Measurements from ENCODE around the gene CREB5. TPM values are rescaled to one million over a fixed set of nuclear protein-coding genes. Genes with fewer than 3 reads are reported as not detected.

The CREB5 gene
- total and polyA plus RNA-seq, 7 donors: 0.80 to 42.1 (median 4.6) TPM

DNA sequence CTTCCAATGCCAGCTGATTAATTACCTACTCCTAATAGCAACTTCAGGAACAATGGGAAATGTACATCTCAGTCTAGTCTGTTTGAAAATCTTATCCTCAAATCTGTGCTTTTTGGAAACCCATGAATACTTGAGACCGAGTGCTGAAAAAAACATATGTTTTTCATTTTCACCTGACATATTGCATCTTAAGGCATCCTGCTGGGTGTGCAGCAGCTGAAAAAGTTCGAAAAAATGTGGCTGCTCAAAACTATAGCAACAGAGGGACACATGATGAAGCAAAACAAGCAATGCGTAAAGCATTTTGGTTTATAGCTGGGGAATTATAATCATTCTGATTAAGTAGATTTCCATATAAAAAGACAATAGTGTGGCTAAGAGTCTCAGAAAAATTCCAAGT lies 218.0 kb downstream of the CREB5 start:
- Histone ChIP-seq H3K4me1 (peaks cover 0 to 29% (median 18%) of the 10 kb centered on the region in 4 donors), H3K27ac (no peak overlapping the region), H3K27me3 (no peaks in the 10 kb centered on the region), H3K4me3 (no peak overlapping the region), H3K36me3 (no peaks in the 10 kb centered on the region), H3K9me3 (no peaks in the 10 kb centered on the region)
- 82 to 89% methylated on average over 3 of the region's 3 CpGs for WGBS, 2 donors
- TF ChIP-seq, protein P1, sequence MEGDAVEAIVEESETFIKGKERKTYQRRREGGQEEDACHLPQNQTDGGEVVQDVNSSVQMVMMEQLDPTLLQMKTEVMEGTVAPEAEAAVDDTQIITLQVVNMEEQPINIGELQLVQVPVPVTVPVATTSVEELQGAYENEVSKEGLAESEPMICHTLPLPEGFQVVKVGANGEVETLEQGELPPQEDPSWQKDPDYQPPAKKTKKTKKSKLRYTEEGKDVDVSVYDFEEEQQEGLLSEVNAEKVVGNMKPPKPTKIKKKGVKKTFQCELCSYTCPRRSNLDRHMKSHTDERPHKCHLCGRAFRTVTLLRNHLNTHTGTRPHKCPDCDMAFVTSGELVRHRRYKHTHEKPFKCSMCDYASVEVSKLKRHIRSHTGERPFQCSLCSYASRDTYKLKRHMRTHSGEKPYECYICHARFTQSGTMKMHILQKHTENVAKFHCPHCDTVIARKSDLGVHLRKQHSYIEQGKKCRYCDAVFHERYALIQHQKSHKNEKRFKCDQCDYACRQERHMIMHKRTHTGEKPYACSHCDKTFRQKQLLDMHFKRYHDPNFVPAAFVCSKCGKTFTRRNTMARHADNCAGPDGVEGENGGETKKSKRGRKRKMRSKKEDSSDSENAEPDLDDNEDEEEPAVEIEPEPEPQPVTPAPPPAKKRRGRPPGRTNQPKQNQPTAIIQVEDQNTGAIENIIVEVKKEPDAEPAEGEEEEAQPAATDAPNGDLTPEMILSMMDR (IDR thresholded peaks at IDR 0.05): no peak
- no peak for TF ChIP-seq POLR2AphosphoS5 (IDR thresholded peaks at IDR 0.05)
- no peak for DNase-seq
- intact Hi-C loops (cut with DNase I): no loop called here

DNA sequence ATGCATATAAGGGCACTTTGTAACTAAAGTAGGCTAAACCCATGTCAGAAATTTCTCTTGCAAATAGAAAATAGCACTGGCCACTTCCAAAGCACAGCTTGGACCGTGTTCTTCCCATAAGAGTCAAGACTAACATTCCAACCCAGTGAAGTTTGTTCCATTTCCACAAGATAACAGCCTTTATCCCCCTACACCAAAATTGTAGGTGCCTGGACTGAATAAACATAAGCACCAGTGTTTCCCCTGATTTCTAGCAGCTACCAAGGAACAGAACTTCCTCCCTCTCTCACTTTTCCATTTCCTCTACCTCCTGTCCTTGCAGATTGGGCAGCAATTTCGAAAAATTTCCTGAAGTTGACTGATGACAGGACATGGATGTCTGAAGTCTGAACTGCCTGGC lies 219.7 kb downstream of the CREB5 start:
- no peaks in the 10 kb centered on the region for H3K36me3 ChIP-seq
- no peak overlapping the region for H3K4me3 ChIP-seq
- intact Hi-C loops (cut with DNase I): no loop called here
- WGBS, 2 donors: 46 to 50% methylated on average over 2 of the region's 2 CpGs
- peaks cover 0 to 14% (median 10%) of the 10 kb centered on the region in 4 donors for H3K4me1 ChIP-seq
- no peaks in the 10 kb centered on the region for H3K27me3 ChIP-seq
- TF ChIP-seq, protein P1 (IDR thresholded peaks at IDR 0.05): no peak
- no peak for TF ChIP-seq EP300 (IDR thresholded peaks at IDR 0.05)
- TF ChIP-seq POLR2A (IDR thresholded peaks at IDR 0.05): no peak
- no peak for TF ChIP-seq POLR2AphosphoS5 (IDR thresholded peaks at IDR 0.05)
- no peaks in the 10 kb centered on the region for H3K9me3 ChIP-seq
- H3K27ac ChIP-seq: no peak overlapping the region
- no peak for DNase-seq

- no peaks in the 10 kb centered on the region for H3K36me3 ChIP-seq
- no peaks in the 10 kb centered on the region for H3K9me3 ChIP-seq
- intact Hi-C loops (cut with DNase I): no loop called here
- peaks cover 0 to 20% (median 15%) of the 10 kb centered on the region in 4 donors for H3K4me1 ChIP-seq
- DNase-seq: no peak
- H3K27me3 ChIP-seq: no peaks in the 10 kb centered on the region
- TF ChIP-seq POLR2A (IDR thresholded peaks at IDR 0.05) (no peak), EP300 (IDR thresholded peaks at IDR 0.05) (no peak), POLR2AphosphoS5 (IDR thresholded peaks at IDR 0.05) (no peak)
- TF ChIP-seq, protein P1 (IDR thresholded peaks at IDR 0.05): no peak
- H3K27ac ChIP-seq: no peak overlapping the region
- WGBS, 2 donors: 78 to 86% methylated on average over 2 of the region's 2 CpGs
- H3K4me3 ChIP-seq: no peak overlapping the region
Observed at GRCh38 chr7:28638914-28639313, 226.6 kb downstream of the CREB5 start.

GRCh38 chr7:28640001-28640400 lies 227.7 kb downstream of the CREB5 start:
- Histone ChIP-seq H3K4me1 (peaks cover 0 to 23% (median 17%) of the 10 kb centered on the region in 4 donors), H3K27me3 (no peaks in the 10 kb centered on the region), H3K36me3 (no peaks in the 10 kb centered on the region), H3K27ac (no peak overlapping the region), H3K4me3 (no peak overlapping the region), H3K9me3 (no peaks in the 10 kb centered on the region)
- intact Hi-C loops (cut with DNase I): no loop called here
- no peak for TF ChIP-seq EP300 (IDR thresholded peaks at IDR 0.05)
- TF ChIP-seq POLR2A (IDR thresholded peaks at IDR 0.05): no peak
- TF ChIP-seq, protein P1 (IDR thresholded peaks at IDR 0.05): no peak
- TF ChIP-seq POLR2AphosphoS5 (IDR thresholded peaks at IDR 0.05): no peak
- DNase-seq: no peak
- WGBS, 2 donors: 59 to 76% methylated on average over 2 of the region's 2 CpGs
